GM19324 (cell line): ENCODE results near the gene LTBP1.
"Not testable (repeated sequence)": the region's sequence is repeated elsewhere in the genome, so short reads cannot be mapped to it uniquely, and the experiment has no call there.

Experiments
- ATAC-seq: cut with Tn5 transposase; IDR thresholded peaks from one replicate; pipeline ENCODE4 v1.9.1; 2021; ENCODE audit warnings: mild to moderate bottlenecking, moderate library complexity; ENCODE audit not compliant: unreplicated experiment, low FRiP score

The LTBP1 gene

DNA sequence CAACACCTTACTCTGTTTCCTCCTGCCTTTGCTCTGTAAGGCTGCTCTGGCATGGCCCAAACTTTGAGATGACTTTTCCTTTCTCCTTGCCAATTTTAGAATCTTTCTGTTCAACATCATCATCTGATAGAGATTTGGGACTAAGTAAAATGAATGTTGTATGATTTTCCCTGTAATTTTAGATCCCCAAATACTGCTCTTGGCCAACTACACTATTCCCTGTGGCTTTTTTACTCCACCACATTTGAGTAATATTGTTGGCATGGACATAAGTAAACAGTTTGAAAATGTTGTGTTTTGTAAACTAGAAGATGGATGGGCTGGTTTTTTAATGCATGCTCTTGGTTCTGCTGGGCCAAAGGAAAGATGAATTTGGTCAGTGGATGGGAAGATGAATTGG lies 12.1 kb downstream of the LTBP1 start:
- ATAC-seq, result no peak

DNA sequence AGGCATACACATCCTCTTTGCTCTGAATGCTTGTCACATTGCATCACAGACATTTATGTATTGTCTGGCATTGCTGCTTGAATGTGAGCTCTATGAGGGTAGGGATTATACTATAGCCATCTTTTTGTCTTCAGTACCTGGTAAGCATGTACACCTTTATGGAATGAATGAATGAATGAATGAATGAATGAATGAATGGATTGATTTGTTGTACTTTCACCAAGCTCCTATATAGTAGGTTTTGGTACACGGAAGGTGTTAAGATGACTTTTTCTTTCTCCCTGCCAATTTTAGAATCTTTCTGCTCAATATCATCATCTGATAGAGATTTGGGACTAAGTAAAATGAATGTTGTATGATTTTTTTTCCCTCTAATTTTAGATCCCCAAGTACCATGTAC lies 13.5 kb downstream of the LTBP1 start:
- ATAC-seq, result no peak

DNA sequence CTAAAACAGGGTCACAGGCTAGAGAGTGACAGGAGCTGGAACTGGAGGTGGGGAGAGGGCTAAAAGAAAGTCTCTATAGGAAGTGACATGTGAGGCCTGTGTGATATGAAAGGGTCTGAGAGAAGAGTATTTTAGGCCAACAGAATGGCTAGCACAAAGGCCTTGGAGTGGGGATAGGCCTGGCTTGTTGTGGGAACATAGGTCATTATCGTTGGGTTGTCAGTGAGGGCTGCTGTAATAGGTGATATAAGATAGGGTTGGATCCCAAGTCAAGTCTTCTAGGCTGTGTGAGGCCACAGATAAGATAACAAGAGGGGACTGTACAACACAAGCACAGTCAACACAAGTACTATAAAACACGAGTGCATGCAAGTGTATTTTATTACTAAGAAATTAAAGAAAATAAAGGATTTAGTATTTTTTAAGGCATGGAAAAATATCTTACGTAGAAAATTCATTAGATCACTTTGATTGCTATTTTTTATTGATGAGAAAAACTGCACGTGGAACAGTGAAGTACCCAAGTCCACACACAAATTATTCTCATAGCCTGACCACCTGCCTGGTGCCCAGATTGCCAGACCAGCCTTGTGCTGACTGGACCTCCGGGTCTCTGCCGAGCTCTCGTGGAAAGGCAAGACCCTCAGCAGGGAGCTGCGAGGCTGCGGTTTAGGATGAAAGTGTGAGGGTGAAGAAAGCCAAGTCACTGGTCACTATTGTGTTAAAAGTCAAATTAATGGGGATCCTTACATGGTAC lies 14.1 kb downstream of the LTBP1 start:
- no peak for ATAC-seq

DNA sequence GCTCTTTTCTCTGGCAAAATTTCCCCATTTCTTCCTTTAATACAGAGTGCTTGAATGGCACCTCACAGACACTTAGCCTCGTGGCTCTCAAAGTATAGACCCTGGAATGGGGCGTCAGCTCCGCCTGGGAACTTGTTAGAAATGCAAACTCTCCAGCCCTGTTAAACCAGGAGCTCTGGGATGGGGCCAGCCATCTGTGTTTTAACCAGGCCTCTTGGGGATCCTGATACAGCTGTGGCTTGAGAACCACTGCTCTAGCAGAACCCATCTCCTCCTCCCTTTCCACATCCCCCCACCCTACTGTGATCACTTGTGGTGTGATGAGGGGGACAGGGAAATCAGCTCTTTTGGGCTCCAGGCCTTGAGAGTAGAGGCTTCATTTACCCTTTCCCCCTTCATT lies 15.9 kb downstream of the LTBP1 start:
- ATAC-seq, result no peak

DNA sequence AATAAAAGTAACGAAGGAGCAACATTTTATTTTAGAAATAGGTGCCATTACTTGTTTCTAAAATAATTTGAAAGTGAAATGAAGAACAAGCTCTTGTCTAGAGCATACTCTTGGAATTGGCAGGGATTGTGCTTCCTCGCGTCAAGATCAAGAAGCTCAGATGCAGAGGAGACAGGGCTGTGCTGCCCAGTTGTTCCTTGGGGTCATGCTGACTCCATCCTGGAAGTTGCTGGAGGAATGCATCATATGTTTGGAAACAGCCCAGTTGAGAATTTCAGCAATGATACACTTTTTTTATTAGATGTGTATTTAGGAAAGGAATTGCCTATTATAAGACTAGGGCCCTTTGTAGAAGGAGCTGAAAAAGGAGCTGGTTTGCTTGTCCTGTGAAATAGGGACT lies 17.2 kb downstream of the LTBP1 start:
- ATAC-seq, result no peak

DNA sequence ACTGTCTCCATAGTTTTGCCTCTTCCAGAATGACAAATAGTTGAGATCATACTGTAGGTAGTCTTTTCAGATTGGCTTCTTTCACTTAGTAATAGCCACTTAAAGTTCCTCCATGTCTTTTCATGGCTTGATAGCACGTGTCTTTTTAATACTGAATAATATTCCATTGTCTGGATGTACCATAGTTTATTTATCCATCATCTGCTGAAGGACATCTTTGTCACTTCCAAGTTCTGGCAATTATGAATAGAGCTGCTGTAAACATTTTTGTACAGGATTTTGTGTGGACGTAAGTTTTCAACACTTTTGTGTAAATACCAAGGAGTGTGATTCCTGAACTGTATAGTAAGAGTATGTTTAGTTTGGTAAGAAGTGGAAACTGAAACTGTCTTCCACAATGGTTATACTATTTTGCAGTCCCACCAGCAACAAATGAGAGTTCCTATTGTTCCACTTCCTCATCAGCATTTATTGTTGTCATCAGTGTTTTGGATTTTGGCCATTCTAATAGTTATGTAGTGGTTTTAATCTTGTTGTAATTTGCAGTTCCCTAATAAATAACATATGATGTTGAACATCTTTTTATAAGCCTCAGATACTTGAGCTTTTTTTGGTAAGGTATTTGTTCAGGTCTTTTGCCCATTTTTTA lies 18.9 kb downstream of the LTBP1 start:
- ATAC-seq, result no peak

DNA sequence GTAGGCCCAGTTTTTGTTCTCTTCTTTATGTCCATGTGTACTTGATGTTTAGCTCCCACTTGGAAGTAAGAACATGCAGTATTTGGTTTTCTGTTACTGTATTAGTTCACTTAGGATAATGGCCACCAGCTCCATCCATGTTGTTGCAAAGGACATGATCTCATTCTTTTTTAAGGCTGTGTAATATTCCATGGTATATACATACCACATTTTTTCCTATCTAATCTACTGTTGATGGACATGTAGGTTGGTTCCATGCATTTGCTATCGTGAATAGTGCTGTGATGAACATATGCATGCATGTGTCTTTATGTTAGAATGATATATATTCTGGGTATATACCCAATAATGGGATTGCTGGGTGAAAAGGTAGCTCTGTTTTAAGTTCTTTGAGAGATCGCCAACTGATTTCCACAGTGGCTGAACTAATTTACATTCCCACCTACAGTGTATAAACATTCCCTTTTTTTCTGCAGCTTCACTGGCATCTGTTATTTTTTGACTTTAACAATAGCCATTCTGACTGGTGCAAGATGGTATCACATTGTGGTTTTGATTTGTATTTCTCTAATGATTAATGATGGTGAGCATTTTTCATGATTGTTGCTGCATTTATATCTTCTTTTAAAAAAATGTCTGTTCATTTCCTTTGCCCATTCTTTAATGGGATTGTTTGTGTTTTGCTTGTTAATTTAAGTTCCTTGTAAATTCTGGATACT lies 22.9 kb downstream of the LTBP1 start:
- ATAC-seq, result no peak

DNA sequence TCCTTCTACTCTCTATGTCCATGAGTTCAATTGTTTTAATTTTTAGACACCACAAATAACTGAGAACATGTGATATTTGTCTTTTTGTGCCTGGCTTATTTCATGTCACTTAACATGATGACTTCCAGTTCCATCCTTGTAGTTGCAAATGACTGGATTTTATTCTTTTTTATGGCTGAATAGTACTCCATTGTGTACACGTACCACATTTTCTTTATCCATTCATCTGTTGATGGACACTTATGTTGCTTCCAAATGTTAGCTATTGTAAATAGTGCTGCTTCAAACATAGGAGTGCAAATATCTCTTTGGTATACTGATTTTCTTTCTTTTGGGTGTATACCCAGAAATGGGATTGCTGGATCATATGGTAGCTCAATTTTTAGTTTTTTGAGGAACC lies 27.0 kb downstream of the LTBP1 start:
- ATAC-seq, result not testable (repeated sequence)

DNA sequence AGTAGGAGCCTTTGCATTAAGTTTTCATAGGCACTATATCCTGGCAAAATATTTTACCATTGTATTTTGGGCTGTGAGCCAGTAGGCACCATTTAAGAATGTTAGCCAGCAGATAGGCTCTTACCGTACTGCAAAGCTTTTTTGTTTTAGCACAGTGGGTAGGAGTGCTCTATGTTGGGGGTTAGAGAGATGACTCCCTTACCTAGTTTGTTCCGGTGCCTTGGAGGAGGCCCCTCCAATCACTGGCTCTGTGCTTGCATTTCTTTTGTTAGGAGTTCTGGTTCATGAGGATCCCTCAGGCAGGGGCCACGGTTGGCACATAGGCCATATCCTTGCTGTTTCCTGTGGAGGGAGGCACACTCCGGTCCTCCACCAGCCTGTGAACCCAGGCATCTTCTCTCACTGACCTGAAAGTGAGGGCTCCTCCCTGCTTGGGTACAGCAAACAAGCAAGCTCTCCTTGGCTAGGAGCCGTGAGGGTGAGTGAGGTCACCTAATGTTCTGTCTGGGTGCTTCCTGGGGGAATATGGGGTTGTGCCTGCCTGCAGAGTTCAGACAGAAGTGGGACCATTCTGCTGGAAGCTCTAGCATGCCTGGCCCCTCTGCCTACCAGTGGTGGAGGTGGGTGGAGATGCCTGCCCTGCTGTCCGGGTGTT lies 29.8 kb downstream of the LTBP1 start:
- ATAC-seq, result no peak

DNA sequence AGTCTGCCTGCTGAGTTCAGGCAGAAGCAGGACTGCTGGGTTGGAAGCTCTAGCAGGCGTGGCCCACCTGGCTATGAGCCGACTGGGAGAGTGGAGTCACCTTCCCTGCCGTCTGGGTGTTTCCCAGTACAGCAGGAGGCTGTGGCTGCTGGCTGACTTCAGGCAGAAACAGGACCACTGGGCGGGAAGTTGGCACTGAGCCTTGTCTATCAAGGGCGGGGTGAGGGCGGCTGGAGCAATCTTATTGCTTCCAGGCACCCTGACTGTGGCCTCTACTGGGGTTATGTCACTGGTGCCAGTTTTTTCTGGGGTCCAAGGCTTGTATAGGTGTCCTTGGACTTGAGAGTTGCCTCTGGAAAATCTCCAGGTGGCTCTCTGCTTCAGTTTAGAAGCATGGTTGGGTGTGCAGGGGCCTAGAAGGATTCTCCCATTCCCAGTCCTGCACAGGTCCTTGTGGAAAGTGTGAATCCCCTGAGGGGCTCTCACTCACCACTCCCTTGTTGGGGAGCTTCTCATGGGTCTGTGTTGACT lies 30.5 kb downstream of the LTBP1 start:
- no peak for ATAC-seq

DNA sequence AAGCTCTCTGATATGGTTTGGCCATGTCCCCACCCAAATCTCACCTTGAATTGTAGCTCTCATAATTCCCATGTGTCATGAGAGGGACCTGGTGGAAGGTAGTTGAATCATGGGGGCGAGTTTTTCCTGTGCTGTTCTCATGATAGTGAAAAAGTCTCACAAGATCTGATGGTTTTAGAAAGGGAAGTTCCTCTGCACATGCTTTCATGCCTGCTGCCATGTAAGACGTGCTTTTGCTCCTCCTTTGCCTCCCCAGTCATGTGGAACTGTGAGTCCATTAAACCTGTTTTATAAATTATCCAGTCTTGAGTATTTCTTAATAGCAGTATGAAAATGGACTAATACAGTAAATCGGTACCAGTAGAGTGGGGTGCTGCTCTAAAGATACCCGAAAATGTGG lies 34.9 kb downstream of the LTBP1 start:
- ATAC-seq, result no peak

DNA sequence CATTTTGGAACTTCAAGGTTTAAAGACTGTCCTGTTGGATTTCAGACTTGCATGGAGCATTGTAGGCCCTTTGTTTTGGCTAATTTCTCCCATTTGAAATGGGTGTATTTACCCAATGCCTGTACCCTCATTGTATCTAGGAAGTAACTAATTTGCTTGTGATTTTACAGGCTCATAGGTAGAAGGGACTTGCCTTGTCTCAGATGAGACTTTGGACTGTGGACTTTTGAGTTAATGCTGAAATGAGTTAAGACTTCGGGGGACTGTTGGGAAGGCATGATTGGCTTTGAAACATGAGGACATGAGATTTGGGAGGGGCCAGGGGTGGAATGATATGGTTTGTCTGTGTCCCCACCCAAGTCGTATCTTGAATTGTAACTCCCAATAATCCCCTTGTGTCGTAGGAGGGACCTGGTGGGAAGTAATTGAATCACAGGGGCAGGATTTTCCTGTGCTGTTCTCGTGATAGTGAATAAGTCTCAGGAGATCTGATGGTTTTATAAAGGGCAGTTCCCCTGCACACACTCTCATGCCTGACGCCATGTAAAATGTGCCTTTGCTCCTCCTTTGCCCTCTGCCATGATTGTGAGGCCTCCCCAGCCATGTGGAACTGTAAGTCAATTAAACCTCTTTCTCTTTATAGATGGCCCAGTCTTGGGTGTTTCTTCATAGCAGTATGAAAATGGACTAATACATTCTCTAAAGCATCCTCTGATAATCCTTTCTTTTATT lies 36.6 kb downstream of the LTBP1 start:
- not testable (repeated sequence) for ATAC-seq

DNA sequence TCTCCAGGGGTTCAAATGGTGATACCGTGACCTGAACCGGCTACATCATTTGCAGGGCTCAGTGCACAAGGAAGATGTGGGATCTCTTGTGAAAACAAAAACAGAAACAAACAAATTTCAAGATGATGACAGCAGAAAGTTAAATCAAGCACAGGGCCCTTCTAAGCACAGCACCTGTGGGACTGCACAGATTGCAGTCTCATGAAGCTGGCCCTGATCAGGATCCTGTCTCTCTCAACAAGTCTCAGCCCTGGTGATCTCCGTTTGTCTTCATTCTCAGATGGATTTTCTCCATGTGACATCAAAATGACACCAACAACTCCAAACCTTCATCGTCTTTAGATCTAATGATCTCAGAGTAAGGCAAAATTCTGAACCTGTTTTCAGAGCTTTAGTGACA lies 39.7 kb downstream of the LTBP1 start:
- no peak for ATAC-seq

DNA sequence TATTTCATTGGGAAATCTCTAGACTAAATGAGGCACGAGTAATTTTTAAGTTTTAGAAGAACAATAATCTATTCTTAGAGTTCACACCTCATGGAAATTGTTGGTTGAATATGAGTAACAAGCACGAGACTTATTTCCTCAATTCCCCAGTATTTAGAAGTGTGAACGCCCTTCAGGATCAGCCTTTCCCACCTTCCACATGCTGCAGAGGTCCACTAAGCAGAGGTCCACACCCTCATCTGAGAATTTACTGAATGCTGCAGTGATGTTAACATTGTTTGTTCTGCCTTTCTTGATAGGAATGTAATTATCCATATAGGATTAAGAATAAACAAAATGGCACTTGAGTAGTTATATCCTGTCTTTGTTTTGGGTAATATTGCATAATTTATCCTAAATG lies 41.8 kb downstream of the LTBP1 start:
- no peak for ATAC-seq

DNA sequence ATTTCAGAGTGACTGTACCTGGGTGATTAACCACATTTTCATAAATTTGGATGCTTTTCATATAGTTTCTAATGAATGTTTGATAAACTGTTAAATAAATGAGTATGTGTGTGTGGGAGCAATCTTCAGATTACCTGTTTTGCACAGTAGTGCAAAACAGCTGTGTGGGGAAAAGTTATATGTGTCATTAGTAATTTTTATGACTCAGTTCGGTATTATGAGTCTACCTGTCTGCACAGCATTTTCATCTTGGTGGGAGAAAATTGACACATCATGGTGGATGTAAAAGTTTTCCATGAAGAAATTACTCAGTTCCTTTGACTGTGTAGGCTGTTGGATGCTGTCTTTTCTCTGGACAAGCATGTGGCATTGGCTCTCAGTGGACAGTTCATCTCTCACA lies 43.8 kb downstream of the LTBP1 start:
- no peak for ATAC-seq

DNA sequence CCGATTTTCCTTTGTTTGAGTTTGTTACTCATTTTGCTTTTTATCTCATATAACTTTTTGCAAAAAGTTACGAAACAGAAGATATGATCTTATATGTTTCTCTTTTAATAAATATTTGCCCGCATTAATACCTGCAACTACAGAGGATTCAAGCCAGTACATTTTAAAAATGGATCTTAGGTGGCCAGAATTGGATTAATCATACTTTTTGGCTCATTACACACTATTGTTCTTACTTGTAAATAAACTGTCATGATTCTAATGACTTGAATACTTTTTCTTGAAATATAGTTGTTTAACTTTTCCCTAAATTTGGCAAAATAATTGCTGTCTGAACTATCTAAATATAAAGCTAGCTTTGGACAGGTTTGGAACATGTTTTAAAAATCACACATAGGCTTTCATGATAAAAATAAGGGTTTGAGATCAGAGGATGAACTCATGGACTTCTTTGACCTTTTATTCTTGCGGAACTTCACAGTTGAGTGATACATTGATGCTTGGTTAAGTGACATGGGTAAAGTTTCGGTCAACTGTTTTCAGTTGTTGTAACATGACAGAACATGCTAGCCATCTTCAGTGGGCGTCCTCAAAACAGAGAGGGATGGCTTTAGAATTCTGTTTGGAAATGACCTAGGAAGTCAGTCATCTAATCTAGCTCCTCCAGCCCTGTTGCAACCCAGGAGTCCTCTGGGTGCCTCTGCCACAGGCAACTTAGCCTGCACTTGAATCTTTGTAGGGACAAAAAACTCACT lies 44.5 kb downstream of the LTBP1 start:
- ATAC-seq, result no peak

DNA sequence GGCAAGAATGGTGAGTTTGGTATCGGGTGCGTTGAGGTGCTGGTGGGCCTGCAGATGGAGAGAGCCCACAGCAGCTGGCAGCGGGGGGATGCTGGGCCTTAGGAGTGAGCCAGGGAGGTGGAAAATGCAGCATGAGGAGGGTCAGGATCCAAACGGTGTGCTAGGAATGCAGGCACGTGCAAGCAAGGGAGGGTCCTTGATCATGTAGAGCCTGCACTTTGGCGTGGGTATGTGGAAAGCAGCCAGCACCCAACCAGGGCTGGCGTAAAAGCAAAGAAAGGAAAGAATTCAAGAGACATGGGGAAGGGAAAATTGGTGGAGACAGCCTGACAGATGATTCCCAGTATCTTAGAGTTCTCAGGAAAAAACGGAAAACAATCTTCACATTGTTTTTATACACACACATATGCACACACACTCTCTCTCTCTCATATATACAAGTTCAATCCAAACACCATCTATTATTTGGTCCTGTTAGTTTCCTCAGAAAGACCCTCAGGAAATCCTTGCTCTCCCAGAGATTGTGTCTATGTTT lies 46.3 kb downstream of the LTBP1 start:
- no peak for ATAC-seq

DNA sequence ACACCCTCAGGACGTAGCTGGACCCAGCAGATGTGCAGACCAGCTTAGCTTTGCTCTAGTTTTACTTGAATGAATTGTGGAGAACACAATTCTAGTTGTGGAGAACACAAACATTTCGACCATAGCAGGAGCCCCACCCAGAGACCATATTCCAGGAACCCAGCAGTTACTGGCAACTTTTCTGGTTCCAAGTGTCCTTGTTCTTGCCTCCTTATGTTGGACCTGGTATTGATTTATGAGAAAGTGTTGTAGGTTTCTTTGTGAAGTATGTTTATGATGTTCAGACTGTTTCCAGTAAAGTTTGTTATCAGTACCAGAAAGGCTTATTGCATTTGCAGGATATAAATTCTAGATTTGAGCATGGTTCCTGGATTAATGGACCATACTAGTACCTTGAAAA lies 51.0 kb downstream of the LTBP1 start:
- no peak for ATAC-seq

DNA sequence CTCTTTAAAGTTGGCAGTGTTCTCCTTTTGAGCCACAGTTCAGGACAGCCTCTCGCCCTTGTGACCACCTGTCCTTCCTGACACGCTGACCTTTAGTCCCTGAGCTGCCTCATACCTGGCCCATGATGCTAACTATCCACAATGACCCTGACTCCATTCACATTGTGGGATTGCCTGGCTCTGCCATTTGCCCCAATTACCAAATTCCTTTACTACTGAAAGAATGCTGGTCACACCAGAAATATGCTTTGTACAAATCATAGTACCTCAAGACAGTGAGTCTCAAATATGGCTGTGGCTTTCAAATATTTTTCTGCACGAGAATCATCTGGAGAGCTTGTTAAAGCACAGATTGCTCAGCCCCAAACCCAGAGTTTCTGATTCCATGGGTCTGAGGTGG lies 54.2 kb downstream of the LTBP1 start:
- ATAC-seq, result no peak
